ENCODE data around the gene VCL.

DNA sequence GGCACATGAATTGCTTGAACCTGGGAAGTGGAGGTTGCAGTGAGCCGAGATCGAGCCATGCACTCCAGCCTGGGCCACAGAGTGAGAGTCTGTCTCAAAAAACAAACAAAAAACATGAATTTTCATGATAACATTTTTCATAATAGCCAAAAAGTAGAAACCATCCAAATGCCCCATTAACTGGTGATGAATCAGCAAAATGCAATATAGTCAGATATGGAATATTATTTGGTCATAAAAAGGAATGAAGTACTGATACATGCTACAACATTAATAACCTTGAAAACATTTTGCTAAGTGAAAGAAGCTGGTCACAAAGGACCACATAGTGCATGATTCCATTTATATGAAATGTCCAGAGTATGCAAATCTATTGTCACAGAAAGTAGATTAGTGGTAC is 24.5 kb upstream of the VCL start:
- TF ChIP-seq, protein P1, sequence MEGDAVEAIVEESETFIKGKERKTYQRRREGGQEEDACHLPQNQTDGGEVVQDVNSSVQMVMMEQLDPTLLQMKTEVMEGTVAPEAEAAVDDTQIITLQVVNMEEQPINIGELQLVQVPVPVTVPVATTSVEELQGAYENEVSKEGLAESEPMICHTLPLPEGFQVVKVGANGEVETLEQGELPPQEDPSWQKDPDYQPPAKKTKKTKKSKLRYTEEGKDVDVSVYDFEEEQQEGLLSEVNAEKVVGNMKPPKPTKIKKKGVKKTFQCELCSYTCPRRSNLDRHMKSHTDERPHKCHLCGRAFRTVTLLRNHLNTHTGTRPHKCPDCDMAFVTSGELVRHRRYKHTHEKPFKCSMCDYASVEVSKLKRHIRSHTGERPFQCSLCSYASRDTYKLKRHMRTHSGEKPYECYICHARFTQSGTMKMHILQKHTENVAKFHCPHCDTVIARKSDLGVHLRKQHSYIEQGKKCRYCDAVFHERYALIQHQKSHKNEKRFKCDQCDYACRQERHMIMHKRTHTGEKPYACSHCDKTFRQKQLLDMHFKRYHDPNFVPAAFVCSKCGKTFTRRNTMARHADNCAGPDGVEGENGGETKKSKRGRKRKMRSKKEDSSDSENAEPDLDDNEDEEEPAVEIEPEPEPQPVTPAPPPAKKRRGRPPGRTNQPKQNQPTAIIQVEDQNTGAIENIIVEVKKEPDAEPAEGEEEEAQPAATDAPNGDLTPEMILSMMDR (IDR thresholded peaks at IDR 0.05) = no peak
- no peak for TF ChIP-seq POLR2A (IDR thresholded peaks at IDR 0.05)
